Measurements from ENCODE around the gene WDR37.

DNA sequence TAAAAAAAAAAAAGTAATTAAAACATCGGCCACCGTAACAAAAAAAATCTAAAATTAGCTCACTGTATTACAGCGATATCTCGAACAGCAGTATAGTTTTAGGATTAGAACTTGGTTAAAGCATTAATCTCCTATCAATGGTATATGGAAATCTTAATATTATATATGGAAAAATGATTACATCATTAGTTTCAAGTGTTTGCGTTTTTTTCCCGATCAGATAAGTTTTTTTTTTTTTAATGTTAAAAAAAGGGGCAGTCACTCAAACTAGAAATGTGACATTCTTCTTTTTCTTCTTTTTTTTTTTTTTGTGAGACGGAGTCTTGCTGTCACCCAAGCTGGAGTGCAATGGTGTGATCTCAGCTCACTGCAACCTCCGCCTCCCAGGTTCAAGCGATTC, 14.7 kb upstream of the WDR37 start:
- TF ChIP-seq POLR2AphosphoS5 (IDR thresholded peaks at IDR 0.05; ENCODE audit: low read depth, low read length): no peak
- TF ChIP-seq, protein P1, sequence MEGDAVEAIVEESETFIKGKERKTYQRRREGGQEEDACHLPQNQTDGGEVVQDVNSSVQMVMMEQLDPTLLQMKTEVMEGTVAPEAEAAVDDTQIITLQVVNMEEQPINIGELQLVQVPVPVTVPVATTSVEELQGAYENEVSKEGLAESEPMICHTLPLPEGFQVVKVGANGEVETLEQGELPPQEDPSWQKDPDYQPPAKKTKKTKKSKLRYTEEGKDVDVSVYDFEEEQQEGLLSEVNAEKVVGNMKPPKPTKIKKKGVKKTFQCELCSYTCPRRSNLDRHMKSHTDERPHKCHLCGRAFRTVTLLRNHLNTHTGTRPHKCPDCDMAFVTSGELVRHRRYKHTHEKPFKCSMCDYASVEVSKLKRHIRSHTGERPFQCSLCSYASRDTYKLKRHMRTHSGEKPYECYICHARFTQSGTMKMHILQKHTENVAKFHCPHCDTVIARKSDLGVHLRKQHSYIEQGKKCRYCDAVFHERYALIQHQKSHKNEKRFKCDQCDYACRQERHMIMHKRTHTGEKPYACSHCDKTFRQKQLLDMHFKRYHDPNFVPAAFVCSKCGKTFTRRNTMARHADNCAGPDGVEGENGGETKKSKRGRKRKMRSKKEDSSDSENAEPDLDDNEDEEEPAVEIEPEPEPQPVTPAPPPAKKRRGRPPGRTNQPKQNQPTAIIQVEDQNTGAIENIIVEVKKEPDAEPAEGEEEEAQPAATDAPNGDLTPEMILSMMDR (IDR thresholded peaks at IDR 0.05): no peak
- TF ChIP-seq SIN3A (IDR thresholded peaks at IDR 0.05; ENCODE audit: borderline replicate concordance, insufficient read depth, low read depth, low read length): no peak
- TF ChIP-seq, protein P2, sequence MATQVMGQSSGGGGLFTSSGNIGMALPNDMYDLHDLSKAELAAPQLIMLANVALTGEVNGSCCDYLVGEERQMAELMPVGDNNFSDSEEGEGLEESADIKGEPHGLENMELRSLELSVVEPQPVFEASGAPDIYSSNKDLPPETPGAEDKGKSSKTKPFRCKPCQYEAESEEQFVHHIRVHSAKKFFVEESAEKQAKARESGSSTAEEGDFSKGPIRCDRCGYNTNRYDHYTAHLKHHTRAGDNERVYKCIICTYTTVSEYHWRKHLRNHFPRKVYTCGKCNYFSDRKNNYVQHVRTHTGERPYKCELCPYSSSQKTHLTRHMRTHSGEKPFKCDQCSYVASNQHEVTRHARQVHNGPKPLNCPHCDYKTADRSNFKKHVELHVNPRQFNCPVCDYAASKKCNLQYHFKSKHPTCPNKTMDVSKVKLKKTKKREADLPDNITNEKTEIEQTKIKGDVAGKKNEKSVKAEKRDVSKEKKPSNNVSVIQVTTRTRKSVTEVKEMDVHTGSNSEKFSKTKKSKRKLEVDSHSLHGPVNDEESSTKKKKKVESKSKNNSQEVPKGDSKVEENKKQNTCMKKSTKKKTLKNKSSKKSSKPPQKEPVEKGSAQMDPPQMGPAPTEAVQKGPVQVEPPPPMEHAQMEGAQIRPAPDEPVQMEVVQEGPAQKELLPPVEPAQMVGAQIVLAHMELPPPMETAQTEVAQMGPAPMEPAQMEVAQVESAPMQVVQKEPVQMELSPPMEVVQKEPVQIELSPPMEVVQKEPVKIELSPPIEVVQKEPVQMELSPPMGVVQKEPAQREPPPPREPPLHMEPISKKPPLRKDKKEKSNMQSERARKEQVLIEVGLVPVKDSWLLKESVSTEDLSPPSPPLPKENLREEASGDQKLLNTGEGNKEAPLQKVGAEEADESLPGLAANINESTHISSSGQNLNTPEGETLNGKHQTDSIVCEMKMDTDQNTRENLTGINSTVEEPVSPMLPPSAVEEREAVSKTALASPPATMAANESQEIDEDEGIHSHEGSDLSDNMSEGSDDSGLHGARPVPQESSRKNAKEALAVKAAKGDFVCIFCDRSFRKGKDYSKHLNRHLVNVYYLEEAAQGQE (IDR thresholded peaks at IDR 0.05; ENCODE audit: insufficient read depth in 1 of 2, low read depth in 2 of 2, low read length in 1 of 2): no peak
